Measurements from ENCODE around the gene GRIA4. TPM values are rescaled to one million over a fixed set of nuclear protein-coding genes. Genes with fewer than 3 reads are reported as not detected.

GRIA4 gene
- polyA plus RNA-seq, 2 of the 4 experiments (the other 2 are of a cell fraction): not detected

- POLR2A ChIA-PET: no interaction called here
- CTCF ChIA-PET: no interaction called here
- TF ChIP-seq BCL3 (IDR thresholded peaks at IDR 0.05): no peak
- no peak for TF ChIP-seq ZSCAN20 (CRISPR knock-in tag; IDR thresholded peaks at IDR 0.05)
- no peak for TF ChIP-seq EP300 (IDR thresholded peaks at IDR 0.05)
- TF ChIP-seq MAX (IDR thresholded peaks at IDR 0.05): no peak
- no peak for TF ChIP-seq MAZ (IDR thresholded peaks at IDR 0.05; ENCODE audit: borderline replicate concordance, low read depth, low read length)
- TF ChIP-seq HOXB13 (CRISPR knock-in tag; IDR thresholded peaks at IDR 0.05; ENCODE audit: low read depth): no peak
- no peak for TF ChIP-seq POLR2AphosphoS2 (conservative IDR thresholded peaks at IDR 0.05; ENCODE audit: low read length)
- no peak for TF ChIP-seq HES2 (IDR thresholded peaks at IDR 0.05)
- no peak for TF ChIP-seq CBX2 (IDR thresholded peaks at IDR 0.05; ENCODE audit: borderline replicate concordance, low read depth)
- TF ChIP-seq ELK1 (IDR thresholded peaks at IDR 0.05; ENCODE audit: low read depth, low read length): no peak
- TF ChIP-seq TFCP2L1 (CRISPR knock-in tag; IDR thresholded peaks at IDR 0.05): no peak
- TF ChIP-seq FOSL2 (IDR thresholded peaks at IDR 0.05): no peak
- TF ChIP-seq FOSL2 (CRISPR knock-in tag; IDR thresholded peaks at IDR 0.05): no peak
- no peak for TF ChIP-seq CBX8 (IDR thresholded peaks at IDR 0.05)
- TF ChIP-seq RNF2 (IDR thresholded peaks at IDR 0.05; ENCODE audit: borderline replicate concordance, low read depth): no peak
- no peak for TF ChIP-seq CTCF (IDR thresholded peaks at IDR 0.05)
- no peak for TF ChIP-seq KDM1A (IDR thresholded peaks at IDR 0.05; ENCODE audit: low read depth)
- no peak for TF ChIP-seq EHMT2 (IDR thresholded peaks at IDR 0.05; ENCODE audit: low read depth)
- no peak for TF ChIP-seq MYC (IDR thresholded peaks at IDR 0.05; ENCODE audit: borderline replicate concordance, low read length)
- no peak for TF ChIP-seq ESRRA (IDR thresholded peaks at IDR 0.05; ENCODE audit: borderline replicate concordance, low read length)
- DNase-seq (ENCODE audit: low read depth in 1 of 2, low spot score in 1 of 2) (no peak), FAIRE-seq (no peak), ATAC-seq (no peak)
- H3K4me2 ChIP-seq: no peak overlapping the region
- WGBS (ENCODE audit: missing lambda C conversion rate): 16% methylated on average over 1 of the region's 1 CpG
- H3K4me3 ChIP-seq: no peak overlapping the region
- no peak overlapping the region for H3K27ac ChIP-seq
- no peaks in the 10 kb centered on the region for H3K9me3 ChIP-seq
- no peaks in the 10 kb centered on the region for H3K4me1 ChIP-seq
These were observed 124.6 kb downstream of the GRIA4 start for GRCh38 chr11:105734426-105734825.

GRCh38 chr11:105738251-105738650 is 128.4 kb downstream of the GRIA4 start:
- ATAC-seq (no peak), DNase-seq (ENCODE audit: low read depth in 1 of 2, low spot score in 1 of 2) (no peak), FAIRE-seq (no peak)
- Histone ChIP-seq H3K4me2 (no peak overlapping the region), H3K9me3 (no peaks in the 10 kb centered on the region), H3K27ac (no peak overlapping the region), H3K4me3 (no peak overlapping the region), H3K4me1 (no peaks in the 10 kb centered on the region)
- ChIA-PET CTCF (no interaction called here), POLR2A (no interaction called here)
- WGBS (ENCODE audit: missing lambda C conversion rate): 22% methylated on average over 1 of the region's 1 CpG
- TF ChIP-seq ZNF302 (CRISPR knock-in tag; IDR thresholded peaks at IDR 0.05) (no peak), RCOR1 (IDR thresholded peaks at IDR 0.05; ENCODE audit: low read depth, low read length) (no peak), NPAS2 (CRISPR knock-in tag; IDR thresholded peaks at IDR 0.05; ENCODE audit: borderline replicate concordance) (no peak), ZSCAN20 (CRISPR knock-in tag; IDR thresholded peaks at IDR 0.05) (no peak), HDAC2 (IDR thresholded peaks at IDR 0.05) (no peak), MAZ (IDR thresholded peaks at IDR 0.05; ENCODE audit: borderline replicate concordance, low read depth, low read length) (no peak), ZFP36 (IDR thresholded peaks at IDR 0.05; ENCODE audit: borderline replicate concordance, partially characterized antibody) (no peak), REST (IDR thresholded peaks at IDR 0.05) (no peak), RNF2 (IDR thresholded peaks at IDR 0.05; ENCODE audit: borderline replicate concordance, low read depth) (no peak), BCL3 (IDR thresholded peaks at IDR 0.05) (no peak), POLR2A (IDR thresholded peaks at IDR 0.05; ENCODE audit: low read length) (no peak), HOXB5 (CRISPR knock-in tag; IDR thresholded peaks at IDR 0.05) (no peak), HES2 (IDR thresholded peaks at IDR 0.05) (no peak), MAX (IDR thresholded peaks at IDR 0.05) (no peak), CBX8 (IDR thresholded peaks at IDR 0.05) (no peak)

All from A549 (cell line).